ENCODE measurements around the gene MMADHC. TPM values are rescaled to one million over a fixed set of nuclear protein-coding genes. Genes with fewer than 3 reads are reported as not detected.

MMADHC gene
- polyA plus RNA-seq, 1 donor (not counting 4 experiments of a cell fraction or from before 2014, with no cell fraction given), result 140 TPM

GRCh38 chr2:149573760-149574159 lies 13.8 kb downstream of the MMADHC start:
- Histone ChIP-seq H3K27me3 (ENCODE audit: control insufficient read depth, extremely low read depth, insufficient read depth, low read length) (no peaks in the 10 kb centered on the region), H3K4me1 (ENCODE audit: control insufficient read depth, extremely low read depth, insufficient read depth, low read length) (no peaks in the 10 kb centered on the region), H4K20me1 (ENCODE audit: control insufficient read depth, extremely low read depth, insufficient read depth, low read length) (no peaks in the 10 kb centered on the region), H3K9me3 (ENCODE audit: control insufficient read depth, low read depth, low read length) (no peaks in the 10 kb centered on the region), H3K4me3 (ENCODE audit: control insufficient read depth in 2 of 3, extremely low read depth in 1 of 3, insufficient read depth in 2 of 3, low read depth in 1 of 3, low read length in 3 of 3) (no peak overlapping the region), H3K9ac (ENCODE audit: control insufficient read depth, extremely low read depth, insufficient read depth, low read length) (no peak overlapping the region), H3K27ac (ENCODE audit: control insufficient read depth, insufficient read depth, low read length) (no peak overlapping the region), H3K4me2 (ENCODE audit: control insufficient read depth, extremely low read depth, insufficient read depth, low read depth, low read length) (no peak overlapping the region), H3K79me2 (ENCODE audit: control insufficient read depth, insufficient read depth, low read length) (peaks cover 4% of the 10 kb centered on the region), H3K9me1 (ENCODE audit: control insufficient read depth, extremely low read depth, insufficient read depth, low read length) (no peaks in the 10 kb centered on the region), H3K36me3 (ENCODE audit: control insufficient read depth in 2 of 2, extremely low read depth in 1 of 2, insufficient read depth in 2 of 2, low read length in 2 of 2) (peaks cover 15 to 16% of the 10 kb centered on the region in 2 experiments), H2AFZ (ENCODE audit: control insufficient read depth, low read length) (no peak overlapping the region)
- FAIRE-seq, result no peak
- TF ChIP-seq, protein P1, sequence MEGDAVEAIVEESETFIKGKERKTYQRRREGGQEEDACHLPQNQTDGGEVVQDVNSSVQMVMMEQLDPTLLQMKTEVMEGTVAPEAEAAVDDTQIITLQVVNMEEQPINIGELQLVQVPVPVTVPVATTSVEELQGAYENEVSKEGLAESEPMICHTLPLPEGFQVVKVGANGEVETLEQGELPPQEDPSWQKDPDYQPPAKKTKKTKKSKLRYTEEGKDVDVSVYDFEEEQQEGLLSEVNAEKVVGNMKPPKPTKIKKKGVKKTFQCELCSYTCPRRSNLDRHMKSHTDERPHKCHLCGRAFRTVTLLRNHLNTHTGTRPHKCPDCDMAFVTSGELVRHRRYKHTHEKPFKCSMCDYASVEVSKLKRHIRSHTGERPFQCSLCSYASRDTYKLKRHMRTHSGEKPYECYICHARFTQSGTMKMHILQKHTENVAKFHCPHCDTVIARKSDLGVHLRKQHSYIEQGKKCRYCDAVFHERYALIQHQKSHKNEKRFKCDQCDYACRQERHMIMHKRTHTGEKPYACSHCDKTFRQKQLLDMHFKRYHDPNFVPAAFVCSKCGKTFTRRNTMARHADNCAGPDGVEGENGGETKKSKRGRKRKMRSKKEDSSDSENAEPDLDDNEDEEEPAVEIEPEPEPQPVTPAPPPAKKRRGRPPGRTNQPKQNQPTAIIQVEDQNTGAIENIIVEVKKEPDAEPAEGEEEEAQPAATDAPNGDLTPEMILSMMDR (optimal IDR thresholded peaks at IDR 0.05 in 1 of 3, IDR thresholded peaks at IDR 0.05 in 1 of 3, conservative IDR thresholded peaks at IDR 0.05 in 1 of 3; ENCODE audit: extremely low read depth in 1 of 3, insufficient read depth in 2 of 3, low read length in 3 of 3), result no peak
- no peak for TF ChIP-seq EZH2 (IDR thresholded peaks at IDR 0.05; ENCODE audit: low read length)
- DNase-seq (ENCODE audit: low read depth, low spot score), result no peak
- dilution Hi-C loops (cut with MboI; ENCODE audit: extremely low pct_ligation_motif_present, low sequenced_read_pairs), result no loop called here

DNA sequence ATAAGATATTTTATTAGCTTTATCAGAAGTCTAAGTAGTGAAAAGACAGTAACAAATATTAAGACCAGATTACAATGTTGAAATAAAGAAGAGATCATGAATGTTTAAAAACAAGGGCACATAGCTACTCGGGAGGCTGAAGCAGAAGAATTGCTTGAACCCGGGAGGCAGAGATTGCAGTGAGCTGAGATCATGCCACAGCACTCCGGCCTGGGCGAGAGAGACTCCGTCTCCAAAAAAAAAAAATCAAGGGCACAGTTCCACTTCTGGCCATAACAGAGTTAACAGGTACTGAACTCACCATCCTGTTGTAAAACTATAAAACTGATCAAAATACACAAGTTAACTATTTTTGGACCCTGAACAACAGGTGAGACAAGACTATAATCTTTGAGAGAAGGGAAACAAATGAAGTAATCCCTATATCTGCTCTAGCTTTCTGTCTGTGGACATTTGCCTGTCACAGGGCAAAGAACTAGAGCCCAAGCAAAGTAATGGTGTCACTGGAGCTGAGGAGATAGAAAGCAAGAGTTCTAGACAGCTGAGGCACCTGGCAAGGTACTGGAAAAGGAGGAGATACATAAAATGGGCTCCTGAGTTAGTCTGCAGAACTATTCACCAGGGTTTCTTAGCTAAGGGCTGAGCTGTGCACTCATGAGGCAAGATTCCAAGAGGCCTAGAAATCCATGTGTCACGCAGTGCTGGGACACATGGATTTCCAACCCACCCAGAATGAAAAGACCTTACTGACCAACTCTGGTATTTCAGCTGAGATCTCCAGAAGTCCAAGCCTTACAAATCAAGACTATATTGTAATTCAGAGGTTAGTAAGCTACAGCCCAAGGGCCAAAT lies 15.2 kb downstream of the MMADHC start:
- DNase-seq (ENCODE audit: low read depth, low spot score) (no peak), FAIRE-seq (peak; percentile 17)
- Histone ChIP-seq H4K20me1 (ENCODE audit: control insufficient read depth, extremely low read depth, insufficient read depth, low read length) (no peaks in the 10 kb centered on the region), H3K36me3 (ENCODE audit: control insufficient read depth in 2 of 2, extremely low read depth in 1 of 2, insufficient read depth in 2 of 2, low read length in 2 of 2) (peaks cover 9 to 17% of the 10 kb centered on the region in 2 experiments), H3K4me1 (ENCODE audit: control insufficient read depth, extremely low read depth, insufficient read depth, low read length) (peaks cover 3% of the 10 kb centered on the region), H3K9me1 (ENCODE audit: control insufficient read depth, extremely low read depth, insufficient read depth, low read length) (no peaks in the 10 kb centered on the region), H3K4me3 (ENCODE audit: control insufficient read depth in 2 of 3, extremely low read depth in 1 of 3, insufficient read depth in 2 of 3, low read depth in 1 of 3, low read length in 3 of 3) (no peak overlapping the region), H3K27me3 (ENCODE audit: control insufficient read depth, extremely low read depth, insufficient read depth, low read length) (no peaks in the 10 kb centered on the region), H2AFZ (ENCODE audit: control insufficient read depth, low read length) (no peak overlapping the region), H3K4me2 (ENCODE audit: control insufficient read depth, extremely low read depth, insufficient read depth, low read depth, low read length) (no peak overlapping the region), H3K27ac (ENCODE audit: control insufficient read depth, insufficient read depth, low read length) (no peak overlapping the region), H3K9me3 (ENCODE audit: control insufficient read depth, low read depth, low read length) (no peaks in the 10 kb centered on the region), H3K9ac (ENCODE audit: control insufficient read depth, extremely low read depth, insufficient read depth, low read length) (no peak overlapping the region), H3K79me2 (ENCODE audit: control insufficient read depth, insufficient read depth, low read length) (peaks cover 4% of the 10 kb centered on the region)
- dilution Hi-C loops (cut with MboI; ENCODE audit: extremely low pct_ligation_motif_present, low sequenced_read_pairs), result no loop called here
- TF ChIP-seq, protein P1 (optimal IDR thresholded peaks at IDR 0.05 in 1 of 3, IDR thresholded peaks at IDR 0.05 in 1 of 3, conservative IDR thresholded peaks at IDR 0.05 in 1 of 3; ENCODE audit: extremely low read depth in 1 of 3, insufficient read depth in 2 of 3, low read length in 3 of 3), result no peak
- no peak for TF ChIP-seq EZH2 (IDR thresholded peaks at IDR 0.05; ENCODE audit: low read length)

Data from keratinocyte (primary cell).